ENCODE data around the gene ZNF92.

The ZNF92 gene

GRCh38 chr7:65373608-65374351, at the start of gene ZNF92 (continued):
- TF ChIP-seq ZBTB49 (tag by site-specific recombination; IDR thresholded peaks at IDR 0.05; ENCODE audit: low read depth): no peak
- TF ChIP-seq SCRT2 (tag by site-specific recombination; IDR thresholded peaks at IDR 0.05): no peak
- TF ChIP-seq ZNF623 (tag by site-specific recombination; IDR thresholded peaks at IDR 0.05): no peak
- TF ChIP-seq ZNF654 (tag by site-specific recombination; IDR thresholded peaks at IDR 0.05; ENCODE audit: low read depth): no peak
- TF ChIP-seq ZNF202 (tag by site-specific recombination; IDR thresholded peaks at IDR 0.05; ENCODE audit: borderline replicate concordance): no peak
- peak; percentile 45; the same call in 1 of the 2 replicates for TF ChIP-seq ZNF610 (tag by site-specific recombination; IDR thresholded peaks at IDR 0.05; ENCODE audit: borderline replicate concordance)
- no peak for TF ChIP-seq ZNF214 (tag by site-specific recombination; IDR thresholded peaks at IDR 0.05; ENCODE audit: borderline replicate concordance)
- 0 out of 2 replicates have a peak, but pooled peaks have one; percentile 15 for TF ChIP-seq REST (tag by site-specific recombination; IDR thresholded peaks at IDR 0.05)
- TF ChIP-seq ZIC2 (tag by site-specific recombination; IDR thresholded peaks at IDR 0.05): peak; percentile 47
- no peak for TF ChIP-seq ZNF311 (tag by site-specific recombination; IDR thresholded peaks at IDR 0.05; ENCODE audit: borderline replicate concordance)
- no peak for TF ChIP-seq IKZF3 (tag by site-specific recombination; IDR thresholded peaks at IDR 0.05)
- TF ChIP-seq ZSCAN18 (tag by site-specific recombination; IDR thresholded peaks at IDR 0.05): no peak
- peak; percentile 43; the same call in 1 of the 2 replicates for TF ChIP-seq ZBTB20 (tag by site-specific recombination; IDR thresholded peaks at IDR 0.05)
- no peak for TF ChIP-seq ZNF138 (tag by site-specific recombination; IDR thresholded peaks at IDR 0.05; ENCODE audit: borderline replicate concordance)
- no peak for TF ChIP-seq ZNF221 (tag by site-specific recombination; IDR thresholded peaks at IDR 0.05; ENCODE audit: borderline replicate concordance)
- peak; percentile 87 for TF ChIP-seq ZNF2 (tag by site-specific recombination; IDR thresholded peaks at IDR 0.05)
- no peak for TF ChIP-seq KLF9 (tag by site-specific recombination; IDR thresholded peaks at IDR 0.05; ENCODE audit: low read depth)
- no peak; the same call in 1 of the 2 replicates for TF ChIP-seq ZNF626 (tag by site-specific recombination; IDR thresholded peaks at IDR 0.05)
- peak; percentile 35 for TF ChIP-seq ZBTB26 (tag by site-specific recombination; optimal IDR thresholded peaks at IDR 0.05)
- TF ChIP-seq ZNF777 (tag by site-specific recombination; IDR thresholded peaks at IDR 0.05; ENCODE audit: borderline replicate concordance): peak; percentile 41; the same call in 1 of the 2 replicates
- no peak for TF ChIP-seq ZNF24 (tag by site-specific recombination; IDR thresholded peaks at IDR 0.05)
- TF ChIP-seq SP3 (tag by site-specific recombination; IDR thresholded peaks at IDR 0.05): peak; percentile 67
- TF ChIP-seq ZNF677 (tag by site-specific recombination; IDR thresholded peaks at IDR 0.05): no peak
- TF ChIP-seq HOXD13 (CRISPR knock-in tag; IDR thresholded peaks at IDR 0.05; ENCODE audit: borderline replicate concordance): no peak
- TF ChIP-seq ZNF518A (tag by site-specific recombination; conservative IDR thresholded peaks at IDR 0.05; ENCODE audit: low read depth): no peak
- TF ChIP-seq YY1 (tag by site-specific recombination; IDR thresholded peaks at IDR 0.05): peak; percentile 64

Data from HEK293 (cell line).